ENCODE measurements around the gene STIMATE.

STIMATE gene

DNA sequence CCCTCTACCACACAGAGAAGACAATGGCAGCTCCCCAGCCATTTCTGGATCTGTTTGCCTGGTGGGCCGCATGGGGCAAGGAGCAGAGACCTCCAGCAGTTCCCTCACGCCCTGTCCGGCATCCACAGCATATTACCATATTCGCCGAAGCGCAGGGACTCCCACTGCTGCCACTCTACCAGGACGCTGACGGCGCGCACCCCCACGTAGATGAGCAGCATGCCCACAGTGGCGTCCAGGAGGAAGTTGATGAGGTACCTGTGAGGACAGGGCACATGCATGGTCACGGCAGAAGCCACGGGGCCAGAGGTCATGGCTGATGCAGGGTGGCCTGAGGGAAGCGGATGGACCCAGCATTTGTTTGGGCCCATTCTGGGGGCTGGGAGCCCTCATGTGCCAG is 47.7 kb downstream of the STIMATE start:
- no peak for DNase-seq (ENCODE audit: low spot score in 2 of 2)
- H3K36me3 ChIP-seq (replicated peaks): peaks cover 11% of the 10 kb centered on the region
- peaks cover 18% of the 10 kb centered on the region for H3K4me1 ChIP-seq
- no peaks in the 10 kb centered on the region for H3K27me3 ChIP-seq (ENCODE audit: low read depth)
- H3K9me3 ChIP-seq: no peaks in the 10 kb centered on the region
- in situ Hi-C loops (cut with MboI; ENCODE audit: low sequenced_read_pairs): loop anchor here (5.0 to 10.0 kb wide), 2 partner anchors 135 to 223 kb away; no protein-coding TSS in a partner anchor
- no peak overlapping the region for H3K4me3 ChIP-seq

DNA sequence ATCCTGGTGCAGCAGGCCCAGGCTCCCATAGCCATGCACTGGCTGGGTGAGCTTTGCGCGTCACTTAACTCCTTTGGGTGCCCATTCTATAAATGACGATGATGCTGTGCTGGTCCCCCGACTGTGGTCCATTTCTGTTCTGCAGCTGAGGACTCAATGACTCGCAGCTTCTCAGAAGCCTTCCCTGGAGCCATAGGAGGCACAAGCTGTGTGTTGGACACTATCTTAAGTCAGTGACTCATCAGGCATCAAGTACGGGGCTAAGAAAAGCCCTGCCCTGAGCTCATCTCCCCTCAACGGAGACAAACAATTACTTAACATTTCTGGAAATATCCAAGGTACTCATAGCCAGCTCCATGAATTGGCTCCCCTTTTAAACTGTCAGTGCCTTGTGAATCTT is 48.7 kb downstream of the STIMATE start:
- Histone ChIP-seq H3K4me1 (peaks cover 15% of the 10 kb centered on the region), H3K9me3 (no peaks in the 10 kb centered on the region), H3K36me3 (replicated peaks) (peaks cover 11% of the 10 kb centered on the region), H3K4me3 (no peak overlapping the region), H3K27me3 (ENCODE audit: low read depth) (no peaks in the 10 kb centered on the region)
- DNase-seq (ENCODE audit: low spot score in 2 of 2): no peak
- in situ Hi-C loops (cut with MboI; ENCODE audit: low sequenced_read_pairs): loop anchor here (10.0 kb wide), 1 partner anchor 136 kb away; no protein-coding TSS in a partner anchor

DNA sequence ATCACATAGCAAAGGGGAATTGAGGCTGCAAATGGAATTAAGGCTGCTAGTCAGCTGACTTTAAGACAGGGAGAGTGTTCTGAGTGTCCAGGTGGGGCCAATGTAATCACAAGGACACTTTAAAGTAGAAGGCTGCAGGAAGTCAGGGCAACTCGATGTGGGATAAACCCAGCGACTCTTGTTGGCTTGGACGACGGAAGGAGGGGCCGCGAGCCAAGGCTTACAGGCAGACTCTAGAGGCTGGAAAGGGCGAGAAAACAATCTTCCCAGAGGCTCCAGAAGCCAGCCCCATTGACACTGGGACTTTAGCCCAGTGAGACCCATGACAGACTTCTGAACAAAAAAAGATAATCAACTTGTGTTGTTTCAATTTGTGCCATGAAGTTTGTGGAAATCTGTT is 49.6 kb downstream of the STIMATE start:
- peaks cover 7% of the 10 kb centered on the region for H3K4me1 ChIP-seq
- no peak for DNase-seq (ENCODE audit: low spot score in 2 of 2)
- H3K36me3 ChIP-seq (replicated peaks): peaks cover 11% of the 10 kb centered on the region
- H3K4me3 ChIP-seq: no peak overlapping the region
- no peaks in the 10 kb centered on the region for H3K9me3 ChIP-seq
- no peaks in the 10 kb centered on the region for H3K27me3 ChIP-seq (ENCODE audit: low read depth)
- in situ Hi-C loops (cut with MboI; ENCODE audit: low sequenced_read_pairs): loop anchor here (10.0 kb wide), 1 partner anchor 137 kb away; no protein-coding TSS in a partner anchor

DNA sequence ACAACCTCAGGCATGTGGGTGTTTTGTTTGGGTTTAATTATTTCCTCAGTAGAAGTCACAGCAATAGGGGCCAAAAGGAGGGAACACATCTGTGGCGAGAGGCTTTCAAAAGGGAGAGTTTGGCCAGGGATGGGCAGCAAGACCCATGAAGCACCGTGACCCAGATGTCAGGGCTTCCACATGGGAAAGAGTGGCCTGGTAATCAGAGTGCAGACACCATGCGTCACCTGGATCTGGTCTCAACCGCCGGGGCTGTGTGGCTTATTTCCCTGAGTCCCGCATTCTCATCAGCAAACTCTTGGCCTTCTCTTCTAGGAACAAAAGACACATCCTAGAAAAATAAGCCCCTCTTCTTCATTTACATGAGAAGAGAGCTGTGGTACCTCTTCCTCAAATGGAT is 50.1 kb downstream of the STIMATE start:
- no peak for DNase-seq (ENCODE audit: low spot score in 2 of 2)
- in situ Hi-C loops (cut with MboI; ENCODE audit: low sequenced_read_pairs): loop anchor here (10.0 kb wide), 1 partner anchor 138 kb away; no protein-coding TSS in a partner anchor
- Histone ChIP-seq H3K36me3 (replicated peaks) (peaks cover 11% of the 10 kb centered on the region), H3K27me3 (ENCODE audit: low read depth) (no peaks in the 10 kb centered on the region), H3K4me3 (no peak overlapping the region), H3K9me3 (no peaks in the 10 kb centered on the region), H3K4me1 (peaks cover 3% of the 10 kb centered on the region)

DNA sequence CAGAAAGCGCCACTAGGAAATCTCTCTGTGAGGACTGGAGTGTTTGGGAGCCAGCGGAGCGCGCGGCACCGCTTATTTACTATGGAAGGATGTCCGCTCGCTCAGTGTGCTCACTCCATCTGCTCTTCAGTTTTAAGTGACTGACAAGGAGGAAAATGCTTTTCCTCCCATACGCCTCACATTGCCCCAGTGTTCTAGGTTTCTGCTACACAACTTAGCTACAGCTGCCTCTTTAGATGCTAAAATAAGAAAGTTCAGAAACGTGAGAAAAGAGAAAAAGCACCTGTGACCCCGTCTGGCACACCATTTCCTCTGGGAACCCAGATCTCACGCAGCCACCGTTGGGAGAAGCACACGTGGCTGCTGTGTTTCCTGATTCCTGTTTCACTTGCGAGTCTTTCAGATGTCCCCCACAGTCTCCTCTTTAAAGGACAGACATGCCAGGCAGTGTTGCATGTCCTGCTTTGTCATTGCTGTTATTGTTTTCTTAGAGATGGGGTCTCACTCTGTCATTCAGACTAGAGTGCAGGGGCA is 50.8 kb downstream of the STIMATE start:
- in situ Hi-C loops (cut with MboI; ENCODE audit: low sequenced_read_pairs): loop anchor here (10.0 kb wide), 1 partner anchor 138 kb away; no protein-coding TSS in a partner anchor
- no peaks in the 10 kb centered on the region for H3K27me3 ChIP-seq (ENCODE audit: low read depth)
- H3K9me3 ChIP-seq: no peaks in the 10 kb centered on the region
- H3K4me1 ChIP-seq: no peaks in the 10 kb centered on the region
- peaks cover 7% of the 10 kb centered on the region; the same call in 1 of the 2 replicates for H3K36me3 ChIP-seq (replicated peaks)
- DNase-seq (ENCODE audit: low spot score in 2 of 2): no peak
- H3K4me3 ChIP-seq: no peak overlapping the region

DNA sequence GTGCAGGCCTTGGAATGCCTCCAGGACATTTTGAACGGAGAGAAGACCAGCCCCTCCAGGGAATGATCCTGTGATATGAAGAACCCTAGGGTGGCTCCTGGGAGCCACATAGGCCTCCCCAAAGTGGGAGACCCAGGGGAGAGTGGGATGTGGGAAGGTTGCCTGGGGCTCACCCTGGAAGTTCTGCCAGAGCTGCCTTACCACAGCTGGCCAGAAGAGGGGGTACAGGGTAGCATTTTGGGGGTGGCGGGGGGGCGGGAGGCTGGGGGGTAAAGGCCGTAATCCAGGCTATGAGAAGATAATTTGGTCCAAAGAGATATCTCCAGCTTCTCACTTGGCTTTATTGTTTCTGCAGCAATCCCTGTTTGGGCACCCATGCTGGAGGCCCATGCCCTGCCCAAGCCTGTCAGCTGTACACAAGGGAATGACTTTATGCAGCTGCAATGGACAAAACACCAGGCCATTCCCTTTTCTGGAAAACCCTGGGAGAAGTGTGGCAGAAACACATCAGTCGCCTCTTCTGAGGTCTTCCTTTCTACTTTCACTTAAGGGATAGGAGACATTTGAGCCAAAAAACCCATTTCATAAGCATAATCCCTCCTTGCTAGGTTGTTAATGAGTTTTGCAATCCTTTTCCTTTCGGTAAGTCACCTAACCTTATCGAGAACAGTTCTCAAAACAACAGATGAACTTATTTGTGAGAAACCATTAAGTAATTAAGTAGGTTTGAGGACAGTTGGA is 51.5 kb downstream of the STIMATE start:
- H3K27me3 ChIP-seq (ENCODE audit: low read depth): no peaks in the 10 kb centered on the region
- in situ Hi-C loops (cut with MboI; ENCODE audit: low sequenced_read_pairs): loop anchor here (10.0 kb wide), 1 partner anchor 139 kb away; no protein-coding TSS in a partner anchor
- H3K9me3 ChIP-seq: no peaks in the 10 kb centered on the region

DNA sequence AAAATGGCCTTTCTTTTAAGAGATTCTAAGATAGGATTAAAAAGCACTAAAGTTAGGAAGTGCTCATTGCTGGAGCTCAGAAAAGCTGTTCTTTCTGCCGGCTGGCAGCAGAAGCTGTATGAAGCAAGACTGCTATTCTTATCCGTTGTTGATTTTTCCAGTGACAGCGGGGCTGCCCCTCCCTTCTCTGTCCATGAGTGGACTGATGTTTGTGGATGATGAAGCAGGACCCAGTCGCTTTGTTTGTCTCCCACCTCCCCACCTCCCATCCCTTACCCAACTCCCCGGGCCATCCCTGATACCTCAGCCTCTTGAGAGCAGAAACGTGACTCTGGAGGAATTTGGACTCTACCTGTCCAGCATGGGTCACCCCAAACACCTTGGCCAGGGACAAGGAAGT is 52.2 kb downstream of the STIMATE start:
- Histone ChIP-seq H3K4me3 (no peak overlapping the region), H3K27me3 (ENCODE audit: low read depth) (no peaks in the 10 kb centered on the region), H3K4me1 (no peaks in the 10 kb centered on the region), H3K9me3 (no peaks in the 10 kb centered on the region), H3K36me3 (replicated peaks) (no peaks in the 10 kb centered on the region)
- no peak for DNase-seq (ENCODE audit: low spot score in 2 of 2)
- in situ Hi-C loops (cut with MboI; ENCODE audit: low sequenced_read_pairs): loop anchor here (10.0 kb wide), 1 partner anchor 140 kb away; no protein-coding TSS in a partner anchor

More for the DNA sequence above, 51.5 kb downstream of the STIMATE start:
- H3K36me3 ChIP-seq (replicated peaks): peaks cover 1% of the 10 kb centered on the region; the same call in 1 of the 2 replicates
- H3K4me1 ChIP-seq: no peaks in the 10 kb centered on the region
- DNase-seq (ENCODE audit: low spot score in 2 of 2): peak in 1 of 2 experiments; percentile 40
- H3K4me3 ChIP-seq: no peak overlapping the region

DNA sequence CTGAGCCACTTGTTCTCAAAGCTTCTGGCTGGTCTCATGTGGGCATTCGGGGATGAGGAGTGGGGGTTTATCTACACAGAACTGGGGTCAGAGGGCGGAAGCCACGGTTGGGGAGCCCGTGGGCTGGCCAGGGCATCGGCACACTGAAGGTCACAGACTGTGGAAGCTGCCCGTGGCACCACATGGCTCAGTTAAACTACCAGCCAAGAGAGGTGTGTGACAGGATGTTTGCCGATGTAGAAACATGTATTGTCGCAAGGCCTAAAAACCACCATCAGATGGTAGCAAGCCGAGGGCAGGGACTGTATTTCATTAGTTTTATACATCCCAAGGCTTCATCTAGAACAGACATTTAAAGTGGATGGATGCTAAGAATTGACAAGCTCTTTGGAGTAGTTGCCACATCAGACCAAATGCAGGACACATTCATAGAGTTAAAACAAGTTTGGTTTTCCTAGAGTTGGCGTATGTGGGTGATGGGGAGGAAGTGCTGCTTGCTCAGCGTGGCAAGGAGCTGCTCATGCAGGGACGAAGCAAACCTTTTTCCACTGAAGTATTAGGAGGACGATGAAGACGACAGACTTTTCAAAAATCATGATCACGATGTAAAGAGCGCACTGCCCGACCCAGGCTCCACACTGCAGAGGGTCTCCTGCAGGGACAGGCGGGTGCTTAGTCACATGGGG is 52.9 kb downstream of the STIMATE start:
- in situ Hi-C loops (cut with MboI; ENCODE audit: low sequenced_read_pairs): loop anchor here (10.0 kb wide), 1 partner anchor 140 kb away; no protein-coding TSS in a partner anchor

DNA sequence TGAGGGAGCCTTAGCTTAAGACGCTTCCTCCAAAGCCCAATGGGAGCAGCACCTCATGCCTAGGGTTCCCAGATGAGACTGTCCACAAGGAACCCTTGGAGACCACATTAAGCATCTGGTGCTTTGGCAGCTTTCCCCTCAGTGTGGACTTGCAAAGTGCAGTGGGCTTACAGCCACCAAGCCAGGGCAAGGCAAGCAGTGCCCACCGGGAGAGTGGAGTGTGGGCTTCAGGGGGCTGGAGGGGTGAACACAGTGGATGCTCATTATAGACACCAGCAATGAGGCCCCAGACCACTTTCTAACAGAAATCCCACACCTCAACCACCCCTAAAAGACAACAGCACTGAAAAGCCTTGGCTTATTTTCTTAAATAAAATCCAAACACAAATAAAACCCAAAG is 53.5 kb downstream of the STIMATE start:
- no peaks in the 10 kb centered on the region for H3K36me3 ChIP-seq (replicated peaks)
- H3K9me3 ChIP-seq: no peaks in the 10 kb centered on the region
- in situ Hi-C loops (cut with MboI; ENCODE audit: low sequenced_read_pairs): loop anchor here (10.0 kb wide), 1 partner anchor 141 kb away; no protein-coding TSS in a partner anchor
- H3K4me3 ChIP-seq: no peak overlapping the region
- DNase-seq (ENCODE audit: low spot score in 2 of 2): no peak
- H3K4me1 ChIP-seq: no peaks in the 10 kb centered on the region
- no peaks in the 10 kb centered on the region for H3K27me3 ChIP-seq (ENCODE audit: low read depth)

More for the DNA sequence above, 52.9 kb downstream of the STIMATE start:
- Histone ChIP-seq H3K27me3 (ENCODE audit: low read depth) (no peaks in the 10 kb centered on the region), H3K36me3 (replicated peaks) (no peaks in the 10 kb centered on the region), H3K4me1 (no peaks in the 10 kb centered on the region), H3K4me3 (no peak overlapping the region), H3K9me3 (no peaks in the 10 kb centered on the region)
- no peak for DNase-seq (ENCODE audit: low spot score in 2 of 2)

DNA sequence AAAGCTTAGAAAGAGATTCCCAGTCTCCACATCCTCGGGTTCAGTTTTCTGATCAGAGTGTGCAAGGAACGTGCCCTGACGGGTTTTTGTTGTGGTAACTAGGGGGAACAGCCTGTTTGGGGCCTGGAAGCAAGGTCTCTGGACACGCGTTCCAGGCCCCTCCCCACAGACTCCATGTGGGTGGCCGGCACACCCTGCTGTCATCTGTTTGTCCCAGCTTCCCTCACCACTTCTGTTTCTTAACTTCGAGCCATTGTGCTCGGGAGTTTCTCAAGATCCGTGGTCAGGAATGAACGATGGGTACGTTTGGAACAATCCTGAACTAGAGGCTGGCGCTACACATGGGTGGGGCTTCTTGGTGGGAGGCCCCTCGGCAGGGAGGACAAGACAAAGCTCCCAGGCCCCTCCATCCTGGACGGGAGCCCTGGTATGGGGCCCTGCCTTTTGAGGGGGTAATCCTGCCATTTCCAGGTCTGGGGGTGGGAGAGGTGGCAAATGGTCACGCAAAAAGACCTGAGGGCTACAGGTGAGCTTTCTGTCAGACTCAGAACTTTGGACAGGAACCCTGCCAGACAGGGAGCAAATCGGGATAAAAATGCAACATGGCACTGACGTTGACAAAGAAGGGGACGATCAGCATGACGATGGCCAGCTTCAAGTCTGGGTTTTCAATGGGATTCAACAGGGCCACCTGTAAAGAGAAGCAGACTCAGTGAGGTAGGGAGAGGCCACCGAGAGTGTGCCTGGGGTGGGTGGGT is 54.1 kb downstream of the STIMATE start:
- in situ Hi-C loops (cut with MboI; ENCODE audit: low sequenced_read_pairs): loop anchor here (10.0 kb wide), 1 partner anchor 142 kb away; no protein-coding TSS in a partner anchor
- Histone ChIP-seq H3K27me3 (ENCODE audit: low read depth) (no peaks in the 10 kb centered on the region), H3K36me3 (replicated peaks) (no peaks in the 10 kb centered on the region), H3K9me3 (no peaks in the 10 kb centered on the region), H3K4me3 (no peak overlapping the region), H3K4me1 (no peaks in the 10 kb centered on the region)
- no peak for DNase-seq (ENCODE audit: low spot score in 2 of 2)

DNA sequence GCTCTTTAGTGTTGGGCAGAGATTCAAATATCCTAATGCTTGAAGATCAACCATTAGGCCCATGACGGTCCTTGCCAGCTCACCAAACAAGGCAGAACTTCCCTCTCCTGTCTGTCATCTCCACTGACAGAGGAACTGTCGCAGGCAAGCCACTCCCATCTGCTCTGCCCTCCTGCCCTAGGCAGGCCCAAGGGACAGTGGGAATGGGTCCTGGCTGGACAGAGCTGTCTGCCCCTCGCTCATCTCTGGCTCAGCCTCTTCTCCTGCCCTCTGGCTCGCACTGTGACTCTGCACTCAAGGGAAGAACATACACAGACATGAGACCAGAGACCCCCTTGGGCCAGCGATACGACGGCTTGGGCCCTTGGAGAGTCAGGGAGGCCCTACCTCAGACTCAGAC is 54.9 kb downstream of the STIMATE start:
- H3K4me1 ChIP-seq: no peaks in the 10 kb centered on the region
- in situ Hi-C loops (cut with MboI; ENCODE audit: low sequenced_read_pairs): loop anchor here (10.0 kb wide), 1 partner anchor 142 kb away; no protein-coding TSS in a partner anchor

DNA sequence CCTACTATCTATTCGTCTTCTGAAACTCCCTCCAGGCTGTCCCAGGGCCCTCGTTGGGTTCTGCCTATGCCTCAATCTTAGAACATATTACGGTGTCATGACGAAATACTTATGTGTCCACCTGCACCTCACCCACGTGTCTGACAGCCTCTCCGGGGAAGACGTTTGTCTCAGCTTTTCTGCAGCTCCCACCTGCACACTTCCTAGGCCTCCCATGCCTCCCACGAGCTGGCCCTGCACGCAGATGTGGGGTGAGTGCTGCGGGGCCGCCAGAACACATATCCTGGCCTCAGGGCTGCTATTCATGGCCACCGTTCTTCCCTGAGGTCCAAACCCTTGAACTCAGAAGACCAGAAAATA is 55.4 kb downstream of the STIMATE start:
- Histone ChIP-seq H3K4me3 (no peak overlapping the region), H3K4me1 (no peaks in the 10 kb centered on the region), H3K36me3 (replicated peaks) (no peaks in the 10 kb centered on the region), H3K9me3 (no peaks in the 10 kb centered on the region), H3K27me3 (ENCODE audit: low read depth) (no peaks in the 10 kb centered on the region)
- no peak for DNase-seq (ENCODE audit: low spot score in 2 of 2)
- in situ Hi-C loops (cut with MboI; ENCODE audit: low sequenced_read_pairs): loop anchor here (10.0 kb wide), 1 partner anchor 143 kb away; no protein-coding TSS in a partner anchor

More for the DNA sequence above, 54.9 kb downstream of the STIMATE start:
- no peak overlapping the region for H3K4me3 ChIP-seq
- no peak for DNase-seq (ENCODE audit: low spot score in 2 of 2)
- H3K36me3 ChIP-seq (replicated peaks): no peaks in the 10 kb centered on the region
- no peaks in the 10 kb centered on the region for H3K9me3 ChIP-seq
- H3K27me3 ChIP-seq (ENCODE audit: low read depth): no peaks in the 10 kb centered on the region
